ENCODE data around the gene MEGF10.

DNA sequence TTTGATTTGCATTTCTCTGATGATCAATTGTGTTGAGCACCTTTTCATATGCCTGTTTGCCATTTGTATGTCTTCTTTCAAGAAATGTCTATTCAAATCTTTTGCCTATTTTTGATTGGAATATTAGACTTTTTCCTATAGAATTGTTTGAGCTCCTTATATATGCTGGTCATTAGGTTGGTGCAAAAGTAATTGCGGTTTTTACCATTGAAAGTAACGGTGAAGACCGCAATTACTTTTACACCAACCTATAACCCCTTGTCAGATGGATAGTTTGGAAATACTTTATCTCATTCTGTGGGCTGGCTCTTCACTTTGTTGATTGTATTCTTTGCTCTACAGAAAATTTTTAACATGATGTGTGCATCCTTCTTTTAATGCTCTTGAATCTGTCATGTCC is 113.6 kb downstream of the MEGF10 start:
- TF ChIP-seq, protein P1, sequence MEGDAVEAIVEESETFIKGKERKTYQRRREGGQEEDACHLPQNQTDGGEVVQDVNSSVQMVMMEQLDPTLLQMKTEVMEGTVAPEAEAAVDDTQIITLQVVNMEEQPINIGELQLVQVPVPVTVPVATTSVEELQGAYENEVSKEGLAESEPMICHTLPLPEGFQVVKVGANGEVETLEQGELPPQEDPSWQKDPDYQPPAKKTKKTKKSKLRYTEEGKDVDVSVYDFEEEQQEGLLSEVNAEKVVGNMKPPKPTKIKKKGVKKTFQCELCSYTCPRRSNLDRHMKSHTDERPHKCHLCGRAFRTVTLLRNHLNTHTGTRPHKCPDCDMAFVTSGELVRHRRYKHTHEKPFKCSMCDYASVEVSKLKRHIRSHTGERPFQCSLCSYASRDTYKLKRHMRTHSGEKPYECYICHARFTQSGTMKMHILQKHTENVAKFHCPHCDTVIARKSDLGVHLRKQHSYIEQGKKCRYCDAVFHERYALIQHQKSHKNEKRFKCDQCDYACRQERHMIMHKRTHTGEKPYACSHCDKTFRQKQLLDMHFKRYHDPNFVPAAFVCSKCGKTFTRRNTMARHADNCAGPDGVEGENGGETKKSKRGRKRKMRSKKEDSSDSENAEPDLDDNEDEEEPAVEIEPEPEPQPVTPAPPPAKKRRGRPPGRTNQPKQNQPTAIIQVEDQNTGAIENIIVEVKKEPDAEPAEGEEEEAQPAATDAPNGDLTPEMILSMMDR (IDR thresholded peaks at IDR 0.05 in 8 of 11, conservative IDR thresholded peaks at IDR 0.05 in 3 of 11): no peak
- TF ChIP-seq POLR2AphosphoS5 (IDR thresholded peaks at IDR 0.05): no peak

Data from spleen (tissue), 7 donors.